Uterus (tissue), 2 donors: ENCODE measurements around the gene UCP3.

Source experiments
- CTCF ChIP-seq, 4 experiments: fragments of 200-600 bp in 2 of 4; fragments of 450-650 bp in 2 of 4; sonication (generic) in 2 of 4; IDR thresholded peaks; one replicate each; pipeline ENCODE4 v1.5.1; 2016 to 2019; ENCODE audit warnings: antibody characterized with exemption in 4 of 4, mild to moderate bottlenecking in 2 of 4, moderate library complexity in 1 of 4
- POLR2A ChIP-seq, 2 donors: fragments of 450-650 bp; IDR thresholded peaks; one replicate each; pipeline ENCODE4 v1.6.1; 2016; ENCODE audit warnings: antibody characterized with exemption in 2 of 2, mild to moderate bottlenecking in 1 of 2, moderate library complexity in 1 of 2

DNA sequence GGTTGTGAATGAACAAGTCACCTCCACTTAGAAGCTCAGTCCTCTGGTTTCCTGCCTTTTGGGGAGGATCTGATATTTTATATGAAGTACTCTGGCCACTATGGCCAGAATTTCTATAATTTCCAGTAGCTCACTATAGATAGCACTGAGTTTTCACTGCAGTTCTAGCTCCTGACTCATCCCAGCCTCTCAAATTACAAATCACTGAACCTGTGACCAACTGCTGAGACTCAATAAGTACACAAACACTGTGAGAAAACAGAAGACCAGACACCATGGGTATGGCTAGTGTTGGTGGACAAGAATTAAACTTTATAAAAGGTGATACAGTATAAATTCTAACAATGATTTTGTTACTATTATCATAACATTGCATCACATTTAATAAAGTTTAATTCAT is 47.1 kb upstream of the UCP3 start:
- TF ChIP-seq CTCF (IDR thresholded peaks at IDR 0.05) (no peak), POLR2A (IDR thresholded peaks at IDR 0.05) (no peak)
